ENCODE results near the gene CDC14B. TPM values are rescaled to one million over a fixed set of nuclear protein-coding genes. Genes with fewer than 3 reads are reported as not detected.

CDC14B gene
- total and polyA plus RNA-seq, 7 donors = 0.87 to 10.7 (median 2.6) TPM

DNA sequence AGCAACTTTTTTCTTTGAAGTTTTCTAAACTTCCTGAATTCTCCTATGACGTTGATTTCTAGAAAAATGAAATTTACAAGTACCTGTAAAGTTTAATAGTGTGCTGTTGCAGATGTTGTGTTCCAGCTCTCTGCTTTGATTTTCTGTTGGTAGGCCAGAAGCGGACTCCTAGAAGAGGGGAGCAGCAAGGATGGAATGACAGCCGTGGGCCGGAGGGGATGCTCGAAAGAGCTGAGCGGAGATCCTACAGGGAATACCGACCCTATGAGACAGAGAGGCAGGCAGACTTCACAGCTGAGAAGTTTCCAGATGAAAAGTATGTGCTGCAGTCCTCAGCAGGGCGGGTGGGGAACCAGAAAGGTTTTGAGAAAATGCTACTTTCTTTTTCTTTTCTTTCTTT is 161.4 kb downstream of the CDC14B start:
- H3K36me3 ChIP-seq (ENCODE audit: insufficient read depth in 1 of 2, low read depth in 1 of 2) = peaks cover 0 to 20% of the 10 kb centered on the region in 2 donors
- DNase-seq (no peak), ATAC-seq (no peak)
- TF ChIP-seq, protein P1, sequence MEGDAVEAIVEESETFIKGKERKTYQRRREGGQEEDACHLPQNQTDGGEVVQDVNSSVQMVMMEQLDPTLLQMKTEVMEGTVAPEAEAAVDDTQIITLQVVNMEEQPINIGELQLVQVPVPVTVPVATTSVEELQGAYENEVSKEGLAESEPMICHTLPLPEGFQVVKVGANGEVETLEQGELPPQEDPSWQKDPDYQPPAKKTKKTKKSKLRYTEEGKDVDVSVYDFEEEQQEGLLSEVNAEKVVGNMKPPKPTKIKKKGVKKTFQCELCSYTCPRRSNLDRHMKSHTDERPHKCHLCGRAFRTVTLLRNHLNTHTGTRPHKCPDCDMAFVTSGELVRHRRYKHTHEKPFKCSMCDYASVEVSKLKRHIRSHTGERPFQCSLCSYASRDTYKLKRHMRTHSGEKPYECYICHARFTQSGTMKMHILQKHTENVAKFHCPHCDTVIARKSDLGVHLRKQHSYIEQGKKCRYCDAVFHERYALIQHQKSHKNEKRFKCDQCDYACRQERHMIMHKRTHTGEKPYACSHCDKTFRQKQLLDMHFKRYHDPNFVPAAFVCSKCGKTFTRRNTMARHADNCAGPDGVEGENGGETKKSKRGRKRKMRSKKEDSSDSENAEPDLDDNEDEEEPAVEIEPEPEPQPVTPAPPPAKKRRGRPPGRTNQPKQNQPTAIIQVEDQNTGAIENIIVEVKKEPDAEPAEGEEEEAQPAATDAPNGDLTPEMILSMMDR (IDR thresholded peaks at IDR 0.05) = no peak
- H3K4me3 ChIP-seq = no peak overlapping the region
- no peaks in the 10 kb centered on the region for H3K27me3 ChIP-seq (ENCODE audit: insufficient read depth in 3 of 3, low read length in 2 of 3)
- no peaks in the 10 kb centered on the region for H3K4me1 ChIP-seq
- intact Hi-C loops (cut with DNase I) = loop anchor here in 1 of 2 donors (2.0 kb wide), 1 partner anchor 57 kb away; no protein-coding TSS in a partner anchor
- no peak overlapping the region for H3K27ac ChIP-seq
- 91 to 92% (median 92%) methylated on average over 8 of the region's 8 CpGs for WGBS, 3 donors
- no peaks in the 10 kb centered on the region for H3K9me3 ChIP-seq

DNA sequence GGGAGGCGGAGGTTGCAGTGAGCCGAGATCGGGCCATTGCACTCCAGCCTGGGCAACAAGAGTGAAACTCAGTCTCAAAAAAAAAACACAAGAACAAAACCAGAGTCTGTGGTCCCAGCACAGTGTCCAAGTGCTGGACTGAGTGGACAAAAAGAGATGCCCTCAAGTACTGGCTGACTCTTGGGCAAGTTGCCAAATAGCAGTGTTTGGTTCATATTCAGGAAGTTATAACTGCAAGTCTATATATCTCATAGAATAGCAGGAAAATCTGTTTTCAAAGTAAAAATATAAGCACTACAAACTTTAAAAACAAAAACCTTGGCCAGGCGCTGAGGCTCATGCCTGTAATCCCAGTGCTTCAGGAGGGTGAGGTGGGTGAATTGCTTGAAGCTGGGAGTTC is 162.4 kb downstream of the CDC14B start:
- Histone ChIP-seq H3K27ac (no peak overlapping the region), H3K4me1 (no peaks in the 10 kb centered on the region), H3K9me3 (no peaks in the 10 kb centered on the region), H3K36me3 (ENCODE audit: insufficient read depth in 1 of 2, low read depth in 1 of 2) (peaks cover 0 to 20% of the 10 kb centered on the region in 2 donors), H3K27me3 (ENCODE audit: insufficient read depth in 3 of 3, low read length in 2 of 3) (no peaks in the 10 kb centered on the region), H3K4me3 (no peak overlapping the region)
- DNase-seq = no peak
- TF ChIP-seq, protein P1 (IDR thresholded peaks at IDR 0.05) = no peak
- intact Hi-C loops (cut with DNase I) = no loop called here
- WGBS, 3 donors = 93 to 97% (median 95%) methylated on average over 4 of the region's 4 CpGs
- no peak for ATAC-seq

DNA sequence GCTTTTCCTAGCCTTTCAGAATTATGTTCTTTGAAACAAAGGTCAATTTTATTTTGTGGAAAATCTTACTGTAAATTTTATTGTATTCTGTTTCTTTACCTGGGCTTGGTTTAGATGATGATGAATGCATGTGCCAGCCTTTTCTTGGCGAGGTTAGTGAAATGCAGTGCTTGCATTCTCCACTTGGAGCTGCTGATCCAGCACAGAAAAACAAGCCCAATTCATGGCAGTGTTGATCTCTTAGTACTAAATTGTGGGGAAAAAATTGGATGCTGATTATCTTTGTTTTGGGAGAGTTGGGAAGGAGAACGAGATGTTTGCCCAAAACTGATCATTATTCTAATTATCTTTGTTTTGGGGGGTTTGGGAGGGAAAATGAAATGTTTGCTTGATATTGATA is 166.0 kb downstream of the CDC14B start:
- intact Hi-C loops (cut with DNase I) = no loop called here
- Histone ChIP-seq H3K4me3 (no peak overlapping the region), H3K36me3 (ENCODE audit: insufficient read depth in 1 of 2, low read depth in 1 of 2) (peaks cover 0 to 8% of the 10 kb centered on the region in 2 donors), H3K27ac (no peak overlapping the region), H3K27me3 (ENCODE audit: insufficient read depth in 3 of 3, low read length in 2 of 3) (no peaks in the 10 kb centered on the region), H3K4me1 (no peaks in the 10 kb centered on the region), H3K9me3 (no peaks in the 10 kb centered on the region)
- 58 to 61% (median 59%) methylated on average over 2 of the region's 2 CpGs for WGBS, 3 donors
- DNase-seq (no peak), ATAC-seq (no peak)
- TF ChIP-seq, protein P1 (IDR thresholded peaks at IDR 0.05) = peak; percentile 43

DNA sequence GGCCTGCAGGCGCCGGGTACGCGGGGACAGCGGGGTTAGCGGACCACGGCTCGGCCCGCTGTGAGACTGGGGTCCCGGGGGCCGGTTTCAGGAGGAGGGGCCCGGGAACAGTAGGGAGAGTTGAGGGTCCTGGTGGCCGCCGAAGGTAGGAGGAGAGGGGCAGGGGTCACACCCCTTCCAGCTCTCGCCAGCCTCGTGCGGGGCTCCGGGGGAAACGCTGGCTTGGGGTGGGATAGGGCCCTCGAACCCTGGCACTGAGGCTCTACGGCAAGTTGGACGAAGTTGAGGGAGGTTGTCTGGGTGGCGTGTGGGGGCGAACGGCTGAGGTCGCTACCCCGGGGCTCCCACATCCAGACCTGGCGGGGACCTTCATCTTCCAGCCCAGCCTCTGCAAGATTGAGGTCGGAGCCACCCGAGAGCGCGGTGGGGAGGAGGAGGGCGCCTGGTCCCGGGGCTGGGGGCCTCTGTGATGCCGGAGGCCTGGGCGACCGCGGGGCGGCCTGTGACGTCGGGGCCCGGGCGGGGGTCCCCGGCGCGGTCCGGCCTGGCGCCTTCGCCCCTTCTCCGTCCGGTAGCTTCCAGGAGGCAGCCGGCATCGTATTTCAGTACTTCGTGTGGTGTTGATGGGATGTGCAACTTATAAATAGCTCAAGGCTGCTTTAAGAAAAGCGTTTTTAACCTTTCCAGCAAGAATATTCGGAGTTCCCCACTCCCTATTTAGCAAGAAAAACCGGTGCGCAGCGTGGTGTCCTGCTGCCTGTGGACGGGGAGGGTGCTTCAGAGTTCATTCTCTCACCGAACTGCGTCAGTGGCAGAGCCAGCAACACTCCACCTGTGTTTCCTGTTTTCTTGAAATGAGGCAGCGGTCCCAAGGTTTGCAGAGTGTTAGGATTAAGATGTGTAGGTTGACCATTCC is 168.8 kb downstream of the CDC14B start:
- peak overlapping the region; percentile 84 for H3K27ac ChIP-seq
- no peaks in the 10 kb centered on the region for H3K9me3 ChIP-seq
- H3K36me3 ChIP-seq (ENCODE audit: insufficient read depth in 1 of 2, low read depth in 1 of 2) = no peaks in the 10 kb centered on the region
- intact Hi-C loops (cut with DNase I) = no loop called here
- TF ChIP-seq, protein P1 (IDR thresholded peaks at IDR 0.05) = no peak
- peak; percentile 19 to 51 for DNase-seq
- H3K27me3 ChIP-seq (ENCODE audit: insufficient read depth in 3 of 3, low read length in 2 of 3) = no peaks in the 10 kb centered on the region
- no peak for ATAC-seq
- H3K4me1 ChIP-seq = no peaks in the 10 kb centered on the region
- peak overlapping the region; percentile 90 for H3K4me3 ChIP-seq
- WGBS, 3 donors = 3 to 4% (median 4%) methylated on average over 52 to 63 of the region's 63 CpGs

Other genes with a start within 250 kb of the CDC14B start
- 1 to 10 TPM; 2.1 to 5.9 (median 3.1) TPM for gene SLC35D2, start 236.1 kb downstream of the CDC14B start, total RNA-seq
- 1 to 10 TPM; 2.0 to 5.3 (median 2.3) TPM for gene SLC35D2, start 236.1 kb downstream of the CDC14B start, polyA plus RNA-seq
- gene ZNF367, start 201.5 kb downstream of the CDC14B start, total RNA-seq = 1 to 10 TPM in 2 of 4 donors, under 1 TPM in 2; 0.69 to 1.9 (median 1.2) TPM
- gene ZNF367, start 201.5 kb downstream of the CDC14B start, polyA plus RNA-seq = 1 to 10 TPM; 1.0 to 3.3 (median 1.7) TPM
- gene HABP4, start 169.7 kb downstream of the CDC14B start, total RNA-seq = 10 to 100 TPM in 2 of 4 donors, 1 to 10 TPM in 2; 6.4 to 14.4 (median 10.0) TPM
- 10 to 100 TPM in 1 of 3 donors, 1 to 10 TPM in 2; 8.7 to 13.6 (median 9.3) TPM for gene HABP4, start 169.7 kb downstream of the CDC14B start, polyA plus RNA-seq
- 10 to 100 TPM; 13.8 to 31.3 (median 23.5) TPM for gene PRXL2C, start 35.5 kb upstream of the CDC14B start, total RNA-seq
- 10 to 100 TPM in 2 of 3 donors, 1 to 10 TPM in 1; 6.2 to 16.9 (median 14.7) TPM for gene PRXL2C, start 35.5 kb upstream of the CDC14B start, polyA plus RNA-seq
- gene ZNF510, start 158.2 kb upstream of the CDC14B start, total RNA-seq = 10 to 100 TPM in 2 of 4 donors, 1 to 10 TPM in 2; 6.3 to 11.5 (median 8.8) TPM
- gene ZNF510, start 158.2 kb upstream of the CDC14B start, polyA plus RNA-seq = 1 to 10 TPM; 2.8 to 8.3 (median 3.4) TPM
- 1 to 10 TPM; 2.8 to 7.0 (median 3.5) TPM for gene ZNF782, start 234.7 kb upstream of the CDC14B start, total RNA-seq
- 1 to 10 TPM in 2 of 3 donors, under 1 TPM in 1; 0.94 to 2.7 (median 2.1) TPM for gene ZNF782, start 234.7 kb upstream of the CDC14B start, polyA plus RNA-seq